Ovary (tissue), 9 donors: ENCODE results near the gene C7. TPM values are rescaled to one million over a fixed set of nuclear protein-coding genes. Genes with fewer than 3 reads are reported as not detected.

Source experiments
- DNase-seq, 5 donors: peaks; one replicate each; pipeline ENCODE4 v3.0.0-alpha.2; 2019 to 2020
- H3K27ac ChIP-seq, 2 donors: fragments of 200-600 bp; one replicate each; pipeline versions ENCODE4 v1.5.1 to v1.8.0; 2019 to 2022
- H3K27me3 ChIP-seq: fragments of 200-600 bp; one replicate; pipeline ENCODE4 v1.8.0; 2022
- H3K36me3 ChIP-seq: fragments of 200-600 bp; sonication (generic); one replicate; pipeline ENCODE4 v1.5.1; 2019
- H3K4me1 ChIP-seq: one replicate; pipeline ENCODE4 v1.8.1; 2013; ENCODE audit warnings: mild to moderate bottlenecking, moderate library complexity; ENCODE audit not compliant: insufficient read depth
- H3K4me3 ChIP-seq: fragments of 200-600 bp; sonication (generic); one replicate; pipeline ENCODE4 v1.5.1; 2017
- H3K9me3 ChIP-seq, 2 donors: fragments of 200-600 bp in 1 of 2; sonication (generic) in 1 of 2; one replicate each; pipeline versions ENCODE4 v1.5.1 to v1.8.1; 2013 to 2019; ENCODE audit warnings: mild to moderate bottlenecking in 1 of 2, moderate library complexity in 1 of 2
- EP300 ChIP-seq: sonication (generic); formaldehyde crosslinking; IDR thresholded peaks from one replicate; pipeline ENCODE4 v1.6.1; 2017; ENCODE audit warnings: antibody characterized with exemption
- POLR2A ChIP-seq: fragments of 450-650 bp; IDR thresholded peaks from one replicate; pipeline ENCODE4 v1.6.1; 2017; ENCODE audit warnings: antibody characterized with exemption, mild to moderate bottlenecking, moderate library complexity
- WGBS, 3 donors: extraction: QIAGEN DNeasy Blood & Tissue Kit in 1 of 3; methylation state at CpG; one replicate each; pipeline versions ENCODE4 v1.1.5 to v1.1.7; 2013 to 2017; 5-methylcytosine and 5-hydroxymethylcytosine counted together
- intact Hi-C, 4 donors: fragments of 100-400 bp; cut with DNase I; formaldehyde crosslinking; loops; one replicate each; pipeline versions ENCODE4 v1.11.0 to v1.15.1; 2022 to 2023
- polyA plus RNA-seq, 2 donors: library from polyadenylated mRNA; stranded (reverse); fragments of 200-250 nt in 1 of 2; fragments of 350-450 nt in 1 of 2; fragmentation: Illumina TruSeq in 1 of 2; extraction: RNeasy Lipid Tissue Mini Kit (QIAGEN cat#74804) in 1 of 2; gene quantifications; one replicate each; pipeline ENCODE4 v1.2.3, GENCODE V29; 2013 to 2014
- total RNA-seq, 7 donors: library from RNA; depleted of rRNA in 2 of 7; stranded (reverse); fragments of >200 nt in 2 of 7; fragmentation: NEBNext Ultra II Directional in 3 of 7; extraction: Animal tissue kit (Norgen Biotek cat#: 25700) in 3 of 7; gene quantifications; one replicate each; pipeline versions ENCODE4 v1.1.0 to v1.2.4, GENCODE V29; 2016 to 2023
- TF ChIP-seq, protein P1 (sequence below), 3 donors: fragments of 450-650 bp in 2 of 3; fragments of 200-600 bp in 1 of 3; IDR thresholded peaks; one replicate each; pipeline versions ENCODE4 v1.5.1 to v1.8.0; 2016 to 2022; ENCODE audit warnings: antibody characterized with exemption in 3 of 3, mild to moderate bottlenecking in 1 of 3
- donor health status: DM: no; HTN: no; CAD: no; lungs with moderate emphysema.
- donor health status: DM: no; HTN: no; CAD: no.
- donor health status: Bipolar disorder and iron deficiency.
- donor health status: DM: yes; HTN: yes; CAD: no.
- donor health status: DM: no; HTN: no; CAD: no.
- donor health status: DM: yes; HTN: yes; CAD: no.

The C7 gene
- total and polyA plus RNA-seq, 9 donors = 205 to 2,709 (median 1,224) TPM

- 76 to 90% (median 83%) methylated on average over 1 of the region's 1 CpG for WGBS, 3 donors
Observed at GRCh38 chr5:40960037-40960436, 50.7 kb downstream of the C7 start.

GRCh38 chr5:40962207-40962955 is 53.1 kb downstream of the C7 start:
- DNase-seq = no peak
- Histone ChIP-seq H3K9me3 (no peaks in the 10 kb centered on the region), H3K4me1 (no peaks in the 10 kb centered on the region), H3K36me3 (no peaks in the 10 kb centered on the region), H3K27me3 (no peaks in the 10 kb centered on the region), H3K4me3 (no peak overlapping the region), H3K27ac (no peak overlapping the region)
- TF ChIP-seq POLR2A = no peak
- no peak for TF ChIP-seq EP300
- TF ChIP-seq, protein P1, sequence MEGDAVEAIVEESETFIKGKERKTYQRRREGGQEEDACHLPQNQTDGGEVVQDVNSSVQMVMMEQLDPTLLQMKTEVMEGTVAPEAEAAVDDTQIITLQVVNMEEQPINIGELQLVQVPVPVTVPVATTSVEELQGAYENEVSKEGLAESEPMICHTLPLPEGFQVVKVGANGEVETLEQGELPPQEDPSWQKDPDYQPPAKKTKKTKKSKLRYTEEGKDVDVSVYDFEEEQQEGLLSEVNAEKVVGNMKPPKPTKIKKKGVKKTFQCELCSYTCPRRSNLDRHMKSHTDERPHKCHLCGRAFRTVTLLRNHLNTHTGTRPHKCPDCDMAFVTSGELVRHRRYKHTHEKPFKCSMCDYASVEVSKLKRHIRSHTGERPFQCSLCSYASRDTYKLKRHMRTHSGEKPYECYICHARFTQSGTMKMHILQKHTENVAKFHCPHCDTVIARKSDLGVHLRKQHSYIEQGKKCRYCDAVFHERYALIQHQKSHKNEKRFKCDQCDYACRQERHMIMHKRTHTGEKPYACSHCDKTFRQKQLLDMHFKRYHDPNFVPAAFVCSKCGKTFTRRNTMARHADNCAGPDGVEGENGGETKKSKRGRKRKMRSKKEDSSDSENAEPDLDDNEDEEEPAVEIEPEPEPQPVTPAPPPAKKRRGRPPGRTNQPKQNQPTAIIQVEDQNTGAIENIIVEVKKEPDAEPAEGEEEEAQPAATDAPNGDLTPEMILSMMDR (IDR thresholded peaks at IDR 0.05) = no peak
- WGBS, 3 donors = 78 to 92% (median 79%) methylated on average over 4 of the region's 4 CpGs
- intact Hi-C loops = no loop called here

More at GRCh38 chr5:40960037-40960436, 50.7 kb downstream of the C7 start:
- no peak overlapping the region for H3K4me3 ChIP-seq
- TF ChIP-seq POLR2A (no peak), EP300 (no peak)
- TF ChIP-seq, protein P1 (IDR thresholded peaks at IDR 0.05) = no peak
- no peaks in the 10 kb centered on the region for H3K9me3 ChIP-seq
- intact Hi-C loops = no loop called here
- DNase-seq = no peak
- H3K27me3 ChIP-seq = no peaks in the 10 kb centered on the region
- H3K4me1 ChIP-seq = no peaks in the 10 kb centered on the region
- no peak overlapping the region for H3K27ac ChIP-seq
- no peaks in the 10 kb centered on the region for H3K36me3 ChIP-seq

DNA sequence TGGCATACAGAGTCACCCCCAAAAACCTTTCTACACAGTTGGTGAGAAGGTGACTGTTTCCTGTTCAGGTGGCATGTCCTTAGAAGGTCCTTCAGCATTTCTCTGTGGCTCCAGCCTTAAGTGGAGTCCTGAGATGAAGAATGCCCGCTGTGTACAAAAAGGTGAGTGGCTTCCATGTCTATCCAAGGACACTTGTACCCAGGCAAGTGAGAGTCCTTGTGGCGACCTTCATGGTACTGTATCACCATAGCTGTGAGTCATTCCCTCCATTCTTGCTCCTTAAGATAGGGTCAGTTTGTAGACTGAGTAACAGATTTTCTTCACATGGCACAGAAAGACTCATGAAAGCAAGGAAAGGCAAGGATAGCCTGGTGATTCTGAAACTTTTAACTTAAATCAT is 63.1 kb downstream of the C7 start:
- H3K4me3 ChIP-seq = no peak overlapping the region
- WGBS, 3 donors = 91 to 96% (median 93%) methylated on average over 2 of the region's 2 CpGs
- no peak overlapping the region for H3K27ac ChIP-seq
- intact Hi-C loops = no loop called here
- no peaks in the 10 kb centered on the region for H3K27me3 ChIP-seq
- H3K36me3 ChIP-seq = no peaks in the 10 kb centered on the region
- H3K4me1 ChIP-seq = peaks cover 1% of the 10 kb centered on the region
- DNase-seq = no peak
- TF ChIP-seq POLR2A = no peak
- no peak for TF ChIP-seq EP300
- TF ChIP-seq, protein P1 (IDR thresholded peaks at IDR 0.05) = no peak
- no peaks in the 10 kb centered on the region for H3K9me3 ChIP-seq

- Histone ChIP-seq H3K27ac (no peak overlapping the region), H3K27me3 (no peaks in the 10 kb centered on the region), H3K36me3 (no peaks in the 10 kb centered on the region), H3K9me3 (no peaks in the 10 kb centered on the region), H3K4me3 (no peak overlapping the region), H3K4me1 (peaks cover 1% of the 10 kb centered on the region)
- 85 to 86% (median 85%) methylated on average over 3 of the region's 3 CpGs for WGBS, 3 donors
- TF ChIP-seq POLR2A (no peak), EP300 (no peak)
- TF ChIP-seq, protein P1 (IDR thresholded peaks at IDR 0.05) = no peak
- intact Hi-C loops = no loop called here
- DNase-seq = no peak
Observed at GRCh38 chr5:40973364-40974004, 64.2 kb downstream of the C7 start.
